GM19397 (cell line): Measurements from ENCODE around the gene AMIGO3.

Experiments
- ATAC-seq: cut with Tn5 transposase; IDR thresholded peaks from one replicate; pipeline ENCODE4 v1.9.1; 2021; ENCODE audit warnings: mild to moderate bottlenecking, moderate library complexity; ENCODE audit not compliant: unreplicated experiment

AMIGO3 gene

DNA sequence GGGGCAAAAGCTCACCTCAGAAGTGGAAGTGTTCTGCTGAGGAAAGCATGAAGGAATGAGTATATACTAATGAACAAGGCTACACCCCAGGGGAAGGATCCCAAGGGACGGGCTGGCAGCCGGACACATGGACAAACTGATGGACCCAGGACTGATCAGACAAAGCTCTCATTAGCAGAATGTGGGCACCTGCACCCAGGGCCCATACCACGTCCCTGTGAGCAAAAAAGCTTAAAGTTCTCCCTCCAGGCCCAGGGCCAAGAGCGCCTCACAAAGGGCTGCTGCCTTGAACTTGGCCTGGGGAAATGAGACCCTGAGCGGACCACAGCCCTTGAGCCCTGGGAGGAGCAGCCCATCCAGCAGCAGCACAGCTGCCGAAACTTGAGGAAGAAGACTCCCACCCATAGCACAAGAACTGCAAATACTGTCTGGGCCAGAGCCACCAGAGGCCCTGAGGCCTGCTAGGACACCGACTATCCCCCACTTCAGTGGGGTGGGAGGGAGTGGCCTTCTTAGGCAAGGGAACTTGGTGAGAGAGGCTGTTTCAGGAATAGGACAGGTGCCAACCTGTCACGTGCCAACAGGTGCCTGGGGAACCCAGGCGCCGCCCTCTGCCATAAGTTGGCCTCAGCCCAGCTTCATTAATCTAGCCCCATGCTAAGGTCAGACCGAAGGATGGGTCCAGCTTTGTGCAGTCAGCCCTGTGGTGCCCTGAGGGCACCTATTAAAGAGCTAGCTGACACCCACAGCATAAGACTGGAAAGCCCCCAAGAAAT, 6.6 kb upstream of the AMIGO3 start:
- no peak for ATAC-seq

DNA sequence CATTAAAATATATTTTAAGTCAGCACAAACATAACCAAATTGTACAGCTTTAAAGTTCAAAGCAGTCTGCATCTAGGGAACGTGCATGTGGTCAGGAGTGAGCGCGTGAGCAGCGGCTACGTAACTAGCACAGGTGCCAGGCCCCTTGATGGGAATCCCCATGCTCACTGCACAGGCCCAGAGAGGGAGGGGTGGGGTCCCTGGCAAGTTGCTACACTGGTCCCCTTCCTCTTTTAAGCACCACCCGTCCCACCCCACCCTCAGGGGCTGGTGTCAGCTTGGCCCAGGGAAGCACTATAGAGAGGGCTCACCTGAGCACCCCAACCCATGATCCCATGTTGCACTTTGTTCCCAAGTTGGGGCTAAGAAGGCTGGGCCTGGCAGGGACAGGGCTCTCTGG, 5.1 kb upstream of the AMIGO3 start:
- no peak for ATAC-seq

DNA sequence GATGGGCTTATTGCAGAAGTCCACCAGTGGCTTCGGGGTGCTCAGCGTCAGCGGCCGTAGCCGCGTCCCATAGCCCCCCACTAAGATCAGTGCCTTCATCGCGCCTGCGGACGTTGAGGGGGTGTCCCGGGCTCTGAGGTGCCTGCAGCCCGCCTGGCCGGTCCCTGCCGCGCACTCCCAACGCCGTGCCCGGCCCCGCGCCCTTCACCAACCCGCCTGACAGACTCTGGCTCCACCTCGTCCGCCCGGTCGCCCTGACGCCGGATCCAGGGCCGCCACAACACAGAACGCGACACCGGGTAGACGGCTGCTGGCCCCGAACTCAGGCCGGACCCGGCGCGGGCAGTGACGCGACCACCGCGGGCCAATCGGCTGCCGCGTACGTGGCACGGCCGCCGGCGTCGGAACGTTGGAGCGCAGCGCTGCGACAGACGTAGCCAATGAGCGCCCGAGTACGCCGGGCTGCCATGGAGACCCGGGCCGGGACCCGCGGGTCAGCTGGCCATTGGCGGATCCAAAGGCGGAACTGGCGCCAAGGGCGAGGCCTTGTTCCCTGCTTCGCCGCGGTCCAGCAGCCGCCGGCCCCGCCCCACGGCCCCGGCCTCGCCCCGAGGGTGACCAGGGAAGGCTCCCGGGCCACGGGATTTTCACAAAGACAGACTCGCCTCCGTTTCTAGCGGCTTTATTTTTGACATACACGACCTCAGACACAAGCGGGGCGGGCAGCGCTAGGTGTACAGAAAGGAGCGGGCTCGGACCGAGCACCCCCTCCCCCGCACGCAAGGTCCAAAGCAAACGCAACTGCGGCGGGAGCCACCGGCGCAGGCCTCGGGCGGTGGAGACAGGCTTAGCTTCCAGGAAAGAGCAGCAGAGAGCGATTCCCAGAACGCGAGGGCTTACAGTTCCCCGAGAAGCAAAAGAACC, 4.4 kb upstream of the AMIGO3 start, which contains the start of gene GMPPB:
Gene GMPPB, minus strand, starts transcription at position 324 of the 924 bp plus-strand sequence. Its CDS starts 225 bp downstream, at position 99.
- ATAC-seq = peak; percentile 78

DNA sequence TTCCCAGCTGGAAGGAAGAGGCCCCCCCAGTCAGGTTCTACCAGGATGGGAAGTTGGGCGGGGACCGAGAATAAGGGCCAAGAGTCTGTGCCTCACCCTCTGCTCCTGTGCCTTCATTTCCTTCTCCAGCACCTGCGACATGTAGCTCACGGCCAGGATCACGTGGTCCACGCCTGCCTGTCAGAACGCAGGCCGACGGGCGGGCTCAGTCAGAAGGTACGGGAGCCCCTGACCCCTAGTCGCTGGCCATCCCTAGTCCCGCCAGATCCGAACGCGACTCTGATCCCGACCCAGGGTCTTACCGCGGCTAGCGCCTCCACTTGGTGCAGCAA, 3.8 kb upstream of the AMIGO3 start:
- ATAC-seq = peak; percentile 1

DNA sequence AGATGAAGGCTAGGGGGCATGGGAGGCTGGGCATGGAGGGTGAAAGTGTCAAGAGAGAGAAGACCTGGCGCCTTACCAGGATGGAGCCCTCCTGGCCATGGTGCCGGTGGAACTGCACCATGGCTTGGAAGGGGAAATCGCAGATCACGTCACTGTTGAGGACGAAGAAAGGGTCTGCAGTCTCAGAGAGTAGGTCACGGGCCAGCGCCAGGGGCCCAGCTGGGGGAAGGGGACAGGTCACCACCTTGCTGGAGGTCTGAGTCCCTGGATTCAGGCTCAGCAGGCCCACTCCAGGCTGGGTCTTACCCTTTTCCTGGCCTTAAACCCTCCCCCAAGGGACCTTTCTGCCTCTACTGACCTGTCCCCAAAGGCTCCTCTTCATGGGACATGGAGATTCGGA, 3.4 kb upstream of the AMIGO3 start:
- ATAC-seq = no peak

DNA sequence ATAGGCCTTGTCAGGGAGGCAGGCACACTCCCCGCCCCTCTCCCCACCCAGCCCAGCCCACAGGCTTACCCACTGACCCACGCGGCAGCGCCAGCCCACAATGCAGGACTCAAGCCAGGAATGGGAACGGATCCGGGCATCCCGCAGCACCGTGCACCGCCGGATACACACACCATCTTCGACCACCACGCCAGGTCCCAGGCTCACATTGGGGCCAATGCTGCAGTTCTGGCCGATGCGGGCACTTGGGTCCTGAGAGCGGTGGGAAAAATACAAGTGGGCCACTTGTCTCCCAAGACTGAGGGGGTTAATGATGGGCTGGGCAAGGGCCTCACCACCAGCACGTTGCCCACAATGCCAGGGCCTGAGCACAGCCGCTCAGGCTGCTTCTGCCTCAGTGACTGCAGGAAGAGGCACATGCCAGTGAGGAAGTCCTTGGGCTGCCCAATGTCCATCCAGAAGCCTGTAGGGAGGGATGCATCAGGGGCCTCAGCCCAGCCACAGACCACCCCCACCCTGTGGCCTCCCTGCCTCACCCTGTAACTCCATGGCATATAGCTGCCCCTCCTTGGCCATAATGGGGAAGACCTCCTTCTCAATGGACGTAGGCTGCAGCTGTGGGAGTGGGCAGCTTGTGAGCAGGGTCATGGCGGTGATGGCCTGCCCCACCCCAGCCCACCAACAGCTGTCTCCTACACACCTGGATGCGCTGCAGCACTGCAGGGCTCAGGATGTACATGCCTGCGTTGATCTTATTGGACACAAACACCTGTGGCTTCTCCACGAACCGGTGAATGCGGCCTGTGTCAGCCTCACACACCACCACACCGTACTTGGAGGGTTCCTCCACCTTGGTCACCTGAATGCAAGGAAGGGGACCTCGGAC, 2.7 kb upstream of the AMIGO3 start:
- ATAC-seq = no peak

DNA sequence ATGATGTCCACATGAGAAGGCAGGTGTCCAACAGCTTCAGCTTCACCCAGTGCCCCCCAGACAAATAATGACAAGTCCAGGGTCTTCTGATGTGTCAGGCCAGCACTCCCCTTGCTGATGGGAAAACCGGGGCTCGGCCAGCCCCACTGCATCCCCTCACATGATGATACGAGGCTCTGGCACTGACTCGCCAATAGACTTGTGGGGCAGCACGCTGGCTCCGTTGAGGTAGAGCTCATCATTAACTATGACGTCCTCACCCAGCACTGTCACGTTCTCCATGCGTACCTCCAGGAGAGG, 2.1 kb upstream of the AMIGO3 start:
- no peak for ATAC-seq

DNA sequence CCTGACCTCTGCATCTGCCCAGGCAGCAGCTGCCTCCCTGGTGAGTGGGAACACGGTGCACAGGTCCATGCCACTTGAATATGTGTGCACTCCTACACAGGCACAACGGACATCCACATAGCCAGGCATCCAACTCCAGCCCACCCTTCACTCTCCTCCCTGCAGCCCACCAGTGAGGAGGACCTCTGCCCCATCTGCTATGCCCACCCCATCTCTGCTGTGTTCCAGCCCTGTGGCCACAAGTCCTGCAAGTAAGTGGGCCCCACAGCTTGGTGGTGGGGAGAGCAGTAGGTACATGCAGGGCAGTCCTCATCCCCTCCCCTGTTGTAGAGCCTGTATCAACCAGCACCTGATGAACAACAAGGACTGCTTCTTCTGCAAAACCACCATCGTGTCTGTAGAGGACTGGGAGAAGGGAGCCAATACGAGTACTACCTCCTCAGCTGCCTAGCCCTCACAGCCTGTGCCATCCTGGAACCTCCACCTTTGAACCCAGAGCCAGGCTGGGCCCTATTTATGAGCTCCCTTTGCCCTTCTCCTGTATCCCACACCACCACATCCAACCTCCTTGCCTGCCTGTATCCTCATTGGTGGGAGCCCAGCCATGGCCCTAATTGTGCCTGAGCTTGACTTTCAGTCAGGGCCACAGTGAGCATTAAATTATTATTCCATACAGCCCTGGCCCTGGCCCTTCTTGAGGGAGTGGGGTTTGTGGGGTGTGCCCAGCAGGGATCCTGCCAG, 1.5 kb upstream of the AMIGO3 start:
- no peak for ATAC-seq

DNA sequence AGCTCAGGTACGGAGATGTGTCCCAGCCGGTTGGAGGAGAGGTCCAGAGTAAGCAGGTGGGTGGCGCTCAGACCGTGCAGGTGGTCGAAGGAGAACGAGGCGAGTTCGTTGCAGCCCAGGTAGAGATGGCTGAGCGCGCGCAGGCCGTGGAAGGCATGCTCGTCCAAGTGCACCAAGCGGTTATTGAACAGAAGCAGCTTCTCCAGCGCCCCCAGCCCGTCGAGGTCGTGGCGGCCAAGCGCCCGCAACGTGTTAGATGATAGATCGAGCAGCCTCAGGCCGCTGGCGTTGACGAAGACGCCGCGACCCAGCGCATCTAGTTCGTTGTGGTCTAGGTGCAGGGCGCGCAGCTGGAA, 648 bp downstream of the AMIGO3 start:
- ATAC-seq = no peak

DNA sequence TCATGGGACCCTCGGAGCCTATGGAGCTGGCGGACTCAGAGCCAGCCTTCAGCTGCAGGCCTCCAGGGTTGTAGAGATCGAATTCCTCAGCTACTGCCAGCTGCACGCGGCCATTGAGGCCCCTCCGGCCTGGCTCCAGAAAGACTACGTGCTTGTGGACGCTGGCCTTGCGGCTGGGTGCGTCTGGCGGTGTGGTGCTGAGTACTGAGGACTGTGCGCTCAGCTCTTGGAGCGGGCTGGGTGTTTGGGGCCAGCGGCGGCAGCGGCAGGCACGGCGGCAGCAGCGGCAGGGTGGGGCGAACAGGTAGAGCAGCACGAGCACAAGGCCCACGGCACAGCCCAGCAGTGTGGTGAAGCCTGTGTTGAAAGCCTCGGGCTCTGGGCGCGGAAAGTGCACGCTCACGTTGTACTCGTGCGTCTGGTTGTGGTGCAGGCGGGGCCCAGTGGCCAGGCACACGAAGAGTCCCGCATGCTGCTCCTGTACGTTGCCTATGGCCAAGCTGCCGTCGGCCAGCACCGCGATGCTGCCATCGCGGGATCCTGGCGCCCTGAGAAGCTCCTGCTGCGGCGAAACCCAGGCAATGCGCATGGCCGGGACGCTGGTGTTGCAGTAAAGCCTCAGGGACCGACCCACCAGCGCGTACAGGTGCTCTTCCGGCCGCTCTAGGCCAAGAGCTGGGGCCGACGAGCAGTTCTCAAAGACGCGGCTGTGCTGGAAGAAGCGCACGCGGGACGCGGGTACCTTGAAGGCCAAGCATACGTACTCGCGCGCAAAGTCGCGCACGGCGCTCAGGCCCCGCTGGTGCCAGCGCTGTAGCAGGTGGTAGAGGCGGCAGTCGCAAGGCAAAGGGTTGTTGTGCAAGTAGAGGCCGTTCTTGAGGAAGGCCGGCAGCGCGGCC, 1.3 kb downstream of the AMIGO3 start:
- no peak for ATAC-seq

DNA sequence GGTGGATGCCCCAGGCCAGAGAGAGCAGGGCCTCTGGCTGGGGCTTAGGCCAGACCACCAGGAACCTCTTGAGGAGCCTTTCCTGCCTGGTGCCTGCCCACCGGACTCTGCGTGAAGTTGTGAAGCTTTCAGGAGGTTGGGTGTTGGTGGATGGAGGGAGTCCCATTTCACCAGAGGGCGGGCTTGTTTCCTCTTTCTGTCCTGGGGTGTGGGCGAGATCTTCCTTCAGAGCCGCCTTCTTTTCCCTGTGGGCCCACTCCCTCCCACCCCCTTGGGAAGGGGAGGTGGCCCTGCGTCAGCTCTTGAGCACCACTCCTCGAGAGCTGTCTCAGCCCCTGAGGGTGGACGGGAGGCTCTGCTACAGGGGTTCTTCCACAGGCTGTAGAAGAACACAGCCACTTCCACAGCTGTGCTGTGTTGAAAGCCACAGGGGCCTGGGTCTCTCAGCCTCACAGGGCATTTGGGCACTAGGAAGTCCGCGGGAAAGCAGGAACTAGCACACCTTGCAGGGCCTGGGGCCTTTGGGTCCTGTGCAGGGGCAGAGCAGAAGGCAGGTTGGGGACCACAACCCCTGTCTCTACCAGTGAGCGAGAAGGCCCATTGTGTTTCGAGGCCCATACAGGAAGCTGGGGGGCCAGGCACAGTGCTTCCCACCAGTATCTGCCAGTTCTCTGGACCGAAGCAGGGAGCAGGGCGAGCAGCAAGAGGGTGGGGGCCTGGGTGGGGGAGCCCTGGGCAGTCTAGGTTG, 2.1 kb downstream of the AMIGO3 start:
- no peak for ATAC-seq

DNA sequence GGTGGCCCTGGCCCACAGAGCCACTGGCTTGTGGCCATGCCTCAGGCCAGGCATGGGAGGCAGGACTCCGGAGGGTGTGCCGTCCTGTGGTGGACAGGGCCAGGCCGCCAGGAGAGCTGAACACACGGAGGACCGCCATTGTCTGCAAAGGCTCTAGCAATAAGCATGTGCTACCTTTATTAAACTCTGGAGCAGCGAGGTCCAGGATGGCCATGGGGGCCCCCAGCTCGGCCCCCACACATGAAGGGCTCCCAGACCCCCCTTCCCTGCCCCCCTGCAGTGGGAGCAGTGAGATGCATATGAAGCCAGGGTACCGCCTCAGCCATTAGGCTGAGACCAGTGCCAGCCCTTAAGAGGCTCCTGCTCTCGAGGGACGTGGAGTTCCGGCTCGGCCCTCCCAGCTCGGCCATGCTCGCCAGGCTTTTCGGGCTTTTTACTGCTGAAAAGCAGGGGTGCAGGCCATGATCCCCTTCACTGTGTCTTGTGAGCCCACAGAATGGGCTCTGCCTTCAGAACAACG, 2.7 kb downstream of the AMIGO3 start:
- ATAC-seq = no peak

DNA sequence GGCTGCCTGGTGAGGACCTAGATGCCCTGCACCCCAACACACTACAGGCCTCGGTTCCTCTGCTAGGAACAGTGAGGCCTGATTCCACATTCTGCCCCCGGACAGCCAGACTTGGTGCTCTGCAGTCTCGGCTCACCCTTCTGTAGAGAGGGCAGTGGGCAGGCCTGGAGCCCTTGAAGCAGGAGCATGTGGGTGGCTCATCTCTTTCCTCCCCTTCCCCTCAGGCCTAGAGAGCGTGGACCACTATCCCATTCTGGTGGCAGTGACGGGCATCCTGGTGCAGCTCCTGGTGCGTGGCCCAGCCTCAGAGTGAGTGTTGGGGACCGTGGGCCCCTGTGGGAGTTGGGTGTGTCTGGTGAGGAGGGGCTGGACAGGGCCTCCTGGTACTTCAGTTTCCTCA, 3.3 kb downstream of the AMIGO3 start:
- ATAC-seq = no peak

DNA sequence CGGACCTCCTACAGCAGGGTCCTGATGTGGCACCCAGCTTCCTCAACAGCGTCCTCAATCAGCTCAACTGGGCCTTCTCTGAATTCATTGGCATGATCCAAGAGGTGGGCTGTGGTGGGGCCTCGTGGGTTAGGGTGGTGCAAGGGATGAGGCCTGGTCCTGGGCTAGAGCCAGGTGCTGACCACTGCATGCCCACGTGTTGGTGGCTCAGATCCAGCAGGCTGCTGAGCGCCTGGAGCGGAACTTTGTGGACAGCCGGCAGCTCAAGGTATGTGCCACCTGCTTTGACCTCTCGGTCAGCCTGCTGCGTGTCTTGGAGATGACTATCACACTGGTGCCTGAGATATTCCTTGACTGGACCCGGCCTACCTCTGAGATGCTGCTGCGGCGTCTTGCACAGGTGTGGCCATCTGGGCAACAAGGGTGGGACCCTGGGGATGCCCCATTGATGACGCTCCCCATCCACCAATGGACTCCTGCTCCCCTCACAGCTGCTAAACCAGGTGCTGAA, 3.8 kb downstream of the AMIGO3 start:
- no peak for ATAC-seq

DNA sequence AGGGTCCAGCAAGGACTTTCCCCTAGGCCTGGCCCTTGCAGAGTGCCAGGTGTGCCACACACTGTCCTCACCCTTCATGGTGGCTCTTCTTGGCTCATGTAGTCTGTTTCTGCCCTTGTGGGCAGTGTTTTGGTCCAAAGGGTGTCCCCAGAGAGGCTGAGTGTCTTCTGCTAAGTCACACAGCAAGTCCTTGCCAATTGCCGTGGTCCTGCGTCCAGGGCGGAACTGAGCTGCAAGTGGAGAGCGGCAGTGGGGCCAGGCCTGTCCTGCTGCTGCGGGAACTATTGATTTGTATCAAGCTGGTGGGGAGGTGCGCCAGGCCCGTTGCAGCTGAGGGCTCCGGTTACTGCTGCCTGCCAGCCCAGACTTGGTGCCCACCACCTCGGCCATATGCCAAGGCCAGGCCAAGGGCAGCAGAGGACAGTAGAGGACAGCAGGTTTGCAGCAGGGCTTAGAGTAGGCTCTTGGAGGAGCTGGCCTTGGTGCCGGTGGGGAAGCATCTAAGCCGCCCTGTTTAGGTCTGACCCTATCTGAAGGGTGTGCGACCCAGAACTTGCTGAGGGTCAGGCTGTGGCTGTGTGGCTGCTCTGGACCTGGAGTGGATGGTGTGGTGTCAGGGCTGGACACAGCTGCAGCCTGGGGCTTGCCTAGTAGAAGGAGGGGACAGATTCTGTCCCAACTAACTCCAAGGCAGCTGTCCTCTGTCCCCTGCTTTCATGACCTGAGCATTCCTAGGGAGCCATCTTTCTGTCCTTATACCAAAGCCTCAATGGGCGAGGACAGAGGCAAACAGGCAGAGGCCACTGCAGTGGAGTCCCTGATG, 4.5 kb downstream of the AMIGO3 start:
- ATAC-seq = no peak

DNA sequence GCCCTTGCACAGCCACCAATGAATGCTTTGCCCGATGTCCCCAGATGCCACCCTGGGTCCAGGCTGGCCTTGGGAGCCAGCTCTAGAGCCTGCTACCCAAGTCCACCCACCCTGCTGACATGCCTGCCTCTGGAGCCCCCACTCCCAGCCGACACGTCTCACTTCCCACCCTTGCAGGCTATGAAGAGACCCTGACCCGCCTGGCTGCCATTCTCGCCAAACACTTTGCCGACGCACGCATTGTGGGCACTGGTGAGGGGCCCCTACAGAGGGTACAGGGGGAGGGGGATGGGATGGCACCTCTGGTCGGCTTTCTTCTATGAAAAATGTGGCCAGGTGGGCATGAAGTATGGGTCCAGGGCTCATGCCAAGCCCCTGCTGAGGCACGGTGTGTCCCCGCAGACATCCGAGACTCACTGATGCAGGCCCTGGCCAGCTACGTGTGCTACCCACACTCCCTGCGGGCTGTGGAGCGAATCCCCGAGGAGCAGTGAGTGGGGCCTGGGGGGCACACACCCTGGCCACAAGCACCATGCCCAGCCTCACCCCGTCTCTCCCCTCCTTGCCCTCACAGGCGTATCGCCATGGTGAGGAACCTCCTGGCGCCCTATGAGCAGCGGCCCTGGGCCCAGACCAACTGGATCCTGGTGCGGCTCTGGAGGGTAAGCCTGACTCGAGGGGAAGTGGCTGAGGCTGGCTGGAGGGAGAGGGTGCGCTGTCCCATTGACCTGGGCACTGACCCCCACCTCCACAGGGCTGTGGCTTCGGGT, 6.0 kb downstream of the AMIGO3 start:
- ATAC-seq = no peak
